Ectodermal cell (in vitro differentiated cells): ENCODE results near the gene OARD1.

Experiments used
- H3K27ac ChIP-seq: 2 replicates; pipeline ENCODE4 v1.7.0; 2013; ENCODE audit warnings: mild to moderate bottlenecking, low read depth, low read length; ENCODE audit not compliant: insufficient read depth, poor library complexity, severe bottlenecking
- H3K27me3 ChIP-seq: 2 replicates; pipeline ENCODE4 v1.7.0; 2013; ENCODE audit warnings: mild to moderate bottlenecking, low read length; ENCODE audit not compliant: insufficient read depth, control insufficient read depth, poor library complexity, severe bottlenecking
- H3K36me3 ChIP-seq: one replicate; pipeline ENCODE4 v1.7.0; 2013; ENCODE audit warnings: low read length; ENCODE audit not compliant: control insufficient read depth, insufficient read depth
- H3K4me1 ChIP-seq: one replicate; pipeline ENCODE4 v1.7.0; 2013; ENCODE audit warnings: low read length; ENCODE audit not compliant: control insufficient read depth, insufficient read depth
- H3K4me3 ChIP-seq: 2 replicates; pipeline ENCODE4 v1.7.0; 2013; ENCODE audit warnings: low read depth, low read length, control low read depth; ENCODE audit not compliant: insufficient read depth
- H3K9me3 ChIP-seq: 2 replicates; pipeline ENCODE4 v1.7.0; 2013; ENCODE audit warnings: mild to moderate bottlenecking, low read length, moderate library complexity; ENCODE audit not compliant: control insufficient read depth
- WGBS, 2 experiments: methylation state at CpG; one replicate each; pipeline ENCODE4 v1.1.7; 2013; ENCODE audit warnings: missing lambda C conversion rate in 2 of 2; 5-methylcytosine and 5-hydroxymethylcytosine counted together

The OARD1 gene

GRCh38 chr6:41063884-41064285, 8.3 kb downstream of the OARD1 start:
- no peaks in the 10 kb centered on the region for H3K27me3 ChIP-seq
- peaks cover 12% of the 10 kb centered on the region for H3K36me3 ChIP-seq
- no peaks in the 10 kb centered on the region for H3K4me1 ChIP-seq
- no peak overlapping the region for H3K4me3 ChIP-seq
- H3K9me3 ChIP-seq: no peaks in the 10 kb centered on the region
- WGBS, 2 experiments: 94 to 97% methylated on average over 2 of the region's 2 CpGs
- no peak overlapping the region for H3K27ac ChIP-seq

- Histone ChIP-seq H3K27me3 (no peaks in the 10 kb centered on the region), H3K9me3 (no peaks in the 10 kb centered on the region), H3K27ac (no peak overlapping the region), H3K36me3 (peaks cover 12% of the 10 kb centered on the region), H3K4me1 (no peaks in the 10 kb centered on the region), H3K4me3 (no peak overlapping the region)
- WGBS, 2 experiments: 80 to 100% methylated on average over 1 of the region's 1 CpG
Observed at GRCh38 chr6:41062056-41062455, 10.1 kb downstream of the OARD1 start.

- no peak overlapping the region for H3K4me3 ChIP-seq
- peaks cover 12% of the 10 kb centered on the region for H3K36me3 ChIP-seq
- H3K9me3 ChIP-seq: no peaks in the 10 kb centered on the region
- H3K27ac ChIP-seq: no peak overlapping the region
- WGBS, 2 experiments: 94 to 95% methylated on average over 13 of the region's 13 CpGs
- H3K27me3 ChIP-seq: no peaks in the 10 kb centered on the region
- no peaks in the 10 kb centered on the region for H3K4me1 ChIP-seq
Observed at GRCh38 chr6:41061196-41061726, 10.9 kb downstream of the OARD1 start.

- no peak overlapping the region for H3K27ac ChIP-seq
- 86 to 100% methylated on average over 1 of the region's 1 CpG for WGBS, 2 experiments
- no peak overlapping the region for H3K4me3 ChIP-seq
- H3K27me3 ChIP-seq: no peaks in the 10 kb centered on the region
- H3K9me3 ChIP-seq: no peaks in the 10 kb centered on the region
- H3K4me1 ChIP-seq: no peaks in the 10 kb centered on the region
- H3K36me3 ChIP-seq: peaks cover 8% of the 10 kb centered on the region
Observed at GRCh38 chr6:41059556-41059955, 12.6 kb downstream of the OARD1 start.

- H3K4me1 ChIP-seq: peaks cover 1% of the 10 kb centered on the region
- 81 to 83% methylated on average over 2 of the region's 2 CpGs for WGBS, 2 experiments
- peaks cover 7% of the 10 kb centered on the region for H3K36me3 ChIP-seq
- H3K27me3 ChIP-seq: no peaks in the 10 kb centered on the region
- no peak overlapping the region for H3K4me3 ChIP-seq
- no peak overlapping the region for H3K27ac ChIP-seq
- H3K9me3 ChIP-seq: no peaks in the 10 kb centered on the region
Observed at GRCh38 chr6:41058783-41059181, 13.4 kb downstream of the OARD1 start.

GRCh38 chr6:41056768-41057490, 15.2 kb downstream of the OARD1 start:
- H3K4me1 ChIP-seq: peaks cover 14% of the 10 kb centered on the region
- no peaks in the 10 kb centered on the region for H3K9me3 ChIP-seq
- no peak overlapping the region for H3K4me3 ChIP-seq
- no peaks in the 10 kb centered on the region for H3K36me3 ChIP-seq
- H3K27ac ChIP-seq: no peak overlapping the region
- 94% methylated on average over 6 of the region's 6 CpGs for WGBS, 2 experiments
- no peaks in the 10 kb centered on the region for H3K27me3 ChIP-seq

GRCh38 chr6:41055149-41055548, 17.0 kb downstream of the OARD1 start:
- no peaks in the 10 kb centered on the region for H3K27me3 ChIP-seq
- H3K4me3 ChIP-seq: no peak overlapping the region
- WGBS, 2 experiments: 89 to 93% methylated on average over 3 of the region's 3 CpGs
- H3K27ac ChIP-seq: no peak overlapping the region
- peaks cover 14% of the 10 kb centered on the region for H3K4me1 ChIP-seq
- H3K36me3 ChIP-seq: no peaks in the 10 kb centered on the region
- no peaks in the 10 kb centered on the region for H3K9me3 ChIP-seq

- WGBS, 2 experiments: 99 to 100% methylated on average over 3 of the region's 3 CpGs
- no peak overlapping the region for H3K4me3 ChIP-seq
- no peaks in the 10 kb centered on the region for H3K27me3 ChIP-seq
- peaks cover 14% of the 10 kb centered on the region for H3K4me1 ChIP-seq
- no peaks in the 10 kb centered on the region for H3K9me3 ChIP-seq
- no peak overlapping the region for H3K27ac ChIP-seq
- no peaks in the 10 kb centered on the region for H3K36me3 ChIP-seq
Observed at GRCh38 chr6:41054511-41054910, 17.6 kb downstream of the OARD1 start.

- no peak within 1 kb of the TSS for H3K27ac ChIP-seq
- no peak within 1 kb of the TSS for H3K4me3 ChIP-seq
- H3K27me3 ChIP-seq: no peaks in the 10 kb centered on the region
Observed at GRCh38 chr6:41053041-41053440, 19.1 kb downstream of the OARD1 start, which contains the start of gene APOBEC2. Gene APOBEC2, plus strand, starts transcription at chr6:41053202. Its CDS starts 146 bp downstream, at chr6:41053348.

GRCh38 chr6:41051873-41052272, 20.3 kb downstream of the OARD1 start:
- Histone ChIP-seq H3K27ac (no peak overlapping the region), H3K4me3 (no peak overlapping the region), H3K4me1 (peaks cover 21% of the 10 kb centered on the region), H3K9me3 (no peaks in the 10 kb centered on the region), H3K36me3 (no peaks in the 10 kb centered on the region), H3K27me3 (no peaks in the 10 kb centered on the region)
- WGBS, 2 experiments: 89 to 92% methylated on average over 5 of the region's 5 CpGs

More at GRCh38 chr6:41053041-41053440, 19.1 kb downstream of the OARD1 start, which contains the start of gene APOBEC2:
- H3K9me3 ChIP-seq: no peaks in the 10 kb centered on the region
- 59 to 60% methylated on average over 5 of the region's 5 CpGs for WGBS, 2 experiments
- peaks cover 21% of the 10 kb centered on the region for H3K4me1 ChIP-seq
- H3K36me3 ChIP-seq: no peaks in the 10 kb centered on the region
